HCT116 (cell line): ENCODE results near the gene HIVEP2. TPM values are rescaled to one million over a fixed set of nuclear protein-coding genes. Genes with fewer than 3 reads are reported as not detected.

ENCODE experiments used
- ATAC-seq: fragments of 200-7000 bp; cut with Tn5 transposase; 2 replicates; pipeline ENCODE4 v1.9.1; 2020; ENCODE audit warnings: mild to moderate bottlenecking, moderate library complexity
- BruUV-seq: library from RNA; stranded (reverse); fragments of 400-500 nt; replicated peaks from 2 replicates; lab custom pipeline; 2021; lab: Mats Ljungman, UMichigan
- CTCF ChIA-PET: fragments of 300-600 bp; sonication (Branson Sonifier 250); formaldehyde crosslinking; loops from one replicate; lab custom pipeline; 2021; ENCODE audit warnings: antibody characterized with exemption; lab: Charles Lee
- POLR2A ChIA-PET: fragments of 300-600, 350-600 bp; sonication (Branson Sonifier 250); formaldehyde crosslinking; loops from one replicate; lab custom pipeline; 2021; ENCODE audit warnings: antibody characterized with exemption; lab: Charles Lee
- RAD21 ChIA-PET, 2 experiments: fragments of 300-600 bp; sonication (Branson Sonifier 250); formaldehyde crosslinking; loops; one replicate each; lab custom pipeline; 2023; ENCODE audit warnings: low total read pairs in 2 of 2; ENCODE audit not compliant: uncharacterized antibody in 2 of 2, unreplicated experiment in 2 of 2, low non-redundant PET in 1 of 2; lab: Charles Lee
- DNase-seq: peaks from one replicate; pipeline ENCODE4 v3.0.0-alpha.2; 2010; ENCODE audit warnings: low read depth, low spot score
- H2AFZ ChIP-seq: fragments of 200-600 bp; shearing (Covaris generic), sonication (generic); 2 replicates; pipeline ENCODE4 v1.6.1; 2017; ENCODE audit warnings: low read depth, mixed run types, mixed read lengths, antibody characterized with exemption, low read length; ENCODE audit not compliant: poor library complexity, severe bottlenecking
- H3K27ac ChIP-seq: 2 replicates; pipeline ENCODE4 v1.5.1; 2012; ENCODE audit warnings: low read depth, low read length
- H3K27me3 ChIP-seq: fragments of 200-600 bp; sonication (generic); 2 replicates; pipeline ENCODE4 v1.6.1; 2016; ENCODE audit warnings: mixed run types, low read length, mixed read lengths; ENCODE audit not compliant: insufficient read depth
- H3K36me3 ChIP-seq, 2 experiments: fragments of 200-500 bp in 1 of 2; fragments of 200-600 bp in 1 of 2; sonication (Bioruptor generic) in 1 of 2; sonication (generic) in 1 of 2; 2 replicates each; pipeline versions ENCODE4 v1.5.1 to v1.6.1; 2014 to 2016; ENCODE audit warnings: low read length in 2 of 2, inconsistent platforms in 1 of 2, mixed read lengths in 1 of 2, mixed run types in 1 of 2; ENCODE audit not compliant: insufficient read depth in 2 of 2, control insufficient read depth in 1 of 2
- H3K4me1 ChIP-seq, 2 experiments: fragments of 200-600 bp in 1 of 2; sonication (generic) in 1 of 2; 2 replicates each; pipeline versions ENCODE4 v1.5.1 to v1.6.1; 2012 to 2017; ENCODE audit warnings: low read length in 2 of 2, inconsistent platforms in 1 of 2, mild to moderate bottlenecking in 1 of 2, mixed read lengths in 1 of 2, mixed run types in 1 of 2, moderate library complexity in 1 of 2; ENCODE audit not compliant: insufficient read depth in 2 of 2, control insufficient read depth in 1 of 2
- H3K4me2 ChIP-seq: fragments of 200-600 bp; sonication (generic); 2 replicates; pipeline ENCODE4 v1.6.1; 2017; ENCODE audit warnings: mixed run types, low read length, mixed read lengths
- H3K4me3 ChIP-seq, 2 experiments: fragments of 200-600 bp in 1 of 2; sonication (generic) in 1 of 2; replicated peaks in 1 of 2; 2 replicates each; pipeline ENCODE4 v1.5.1; 2011 to 2016; ENCODE audit warnings: low read length in 2 of 2, control low read depth in 1 of 2, low read depth in 1 of 2, mild to moderate bottlenecking in 1 of 2, mixed read lengths in 1 of 2, mixed run types in 1 of 2
- H3K79me2 ChIP-seq: fragments of 200-600 bp; sonication (generic); 2 replicates; pipeline ENCODE4 v1.6.1; 2017; ENCODE audit warnings: mild to moderate bottlenecking, mixed run types, low read length, moderate library complexity, mixed read lengths; ENCODE audit not compliant: insufficient read depth
- H3K9ac ChIP-seq: fragments of 200-600 bp; sonication (generic); 2 replicates; pipeline ENCODE4 v1.6.1; 2016; ENCODE audit warnings: low read length, mixed read lengths
- H3K9me2 ChIP-seq: fragments of 200-600 bp; sonication (generic), shearing (Covaris generic); 2 replicates; pipeline ENCODE4 v1.6.1; 2017; ENCODE audit warnings: mixed run types, mild to moderate bottlenecking, moderate library complexity; ENCODE audit not compliant: insufficient read depth
- H3K9me3 ChIP-seq, 2 experiments: fragments of 200-500 bp in 1 of 2; fragments of 200-600 bp in 1 of 2; sonication (Bioruptor generic) in 1 of 2; sonication (generic) in 1 of 2; 2 replicates each; pipeline ENCODE4 v1.6.1; 2014 to 2017; ENCODE audit warnings: low read length in 2 of 2, mixed read lengths in 2 of 2, inconsistent platforms in 1 of 2, low read depth in 1 of 2, mild to moderate bottlenecking in 1 of 2, mixed run types in 1 of 2, moderate library complexity in 1 of 2; ENCODE audit not compliant: control insufficient read depth in 1 of 2, insufficient read depth in 1 of 2
- H4K20me1 ChIP-seq: fragments of 200-600 bp; sonication (generic), shearing (Covaris generic); 2 replicates; pipeline ENCODE4 v1.6.1; 2017; ENCODE audit warnings: mixed run types, mild to moderate bottlenecking, moderate library complexity; ENCODE audit not compliant: insufficient read depth
- CEBPB ChIP-seq: IDR thresholded peaks from 2 replicates; pipeline ENCODE4 v1.6.1; 2012; ENCODE audit warnings: low read depth
- JUND ChIP-seq: IDR thresholded peaks from 2 replicates; pipeline ENCODE4 v1.6.1; 2012
- RAD21 ChIP-seq: IDR thresholded peaks from 2 replicates; pipeline ENCODE4 v1.6.1; 2012; ENCODE audit warnings: low read depth, mild to moderate bottlenecking
- SIN3A ChIP-seq: IDR thresholded peaks from 2 replicates; pipeline ENCODE4 v1.6.1; 2012; ENCODE audit warnings: low read depth
- SP1 ChIP-seq: IDR thresholded peaks from 2 replicates; pipeline ENCODE4 v1.6.1; 2012; ENCODE audit warnings: low read depth
- ZFX ChIP-seq: fragments of 450-650 bp; IDR thresholded peaks from 2 replicates; pipeline ENCODE4 v1.6.1; 2017
- intact Hi-C: fragments of 100-400 bp; cut with micrococcal nuclease; formaldehyde crosslinking; loops from 2 replicates; pipeline ENCODE4 v1.10.0; 2022
- total RNA-seq: library from RNA; stranded (reverse); gene quantifications from one replicate; pipeline ENCODE4 v1.2.1, GENCODE V29; 2021; ENCODE audit not compliant: unreplicated experiment
- TF ChIP-seq, protein P1 (sequence below), 3 experiments: fragments of 200-600 bp in 1 of 3; sonication (generic) in 1 of 3; IDR thresholded peaks in 2 of 3; conservative IDR thresholded peaks in 1 of 3; 2 replicates each; pipeline ENCODE4 v1.5.1; 2012 to 2017; ENCODE audit warnings: low read depth in 2 of 3, low read length in 2 of 3, antibody characterized with exemption in 1 of 3, borderline replicate concordance in 1 of 3, control low read depth in 1 of 3, mild to moderate bottlenecking in 1 of 3, mixed read lengths in 1 of 3, mixed run types in 1 of 3, moderate library complexity in 1 of 3; ENCODE audit not compliant: insufficient read depth in 1 of 3

Gene HIVEP2
- total RNA-seq, 1 experiment from 2014 or later, result 8.1 TPM

DNA sequence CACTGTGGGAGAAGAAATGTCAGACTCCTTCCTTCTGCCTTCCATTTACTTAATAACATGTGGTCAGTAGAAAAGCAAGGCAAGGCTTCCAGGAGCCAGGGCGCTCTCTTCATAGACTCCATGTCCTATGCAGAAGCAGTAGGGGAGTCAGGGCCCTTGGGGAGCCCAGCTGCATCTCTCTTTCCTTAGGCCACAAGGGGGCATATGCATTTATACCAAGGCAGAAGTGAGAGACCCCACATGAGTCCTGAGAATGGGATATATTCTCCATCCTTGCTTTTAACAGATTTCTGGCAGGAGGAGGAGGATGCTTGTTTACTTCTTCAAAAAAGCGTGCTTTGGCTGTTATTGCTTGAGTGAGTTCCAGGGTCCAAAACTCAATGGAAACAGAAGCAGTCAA is 198.5 kb downstream of the HIVEP2 start:
- DNase-seq, result no peak
- H3K4me1 ChIP-seq, result no peaks in the 10 kb centered on the region
- no peak overlapping the region for H3K9ac ChIP-seq
- ChIA-PET RAD21 (no interaction called here), POLR2A (no interaction called here), CTCF (interaction anchor here (0.6 to 1.4 kb wide), 5 partner anchors 9 to 280 kb away, joined by 3 to 5 read pairs (median 3); no protein-coding TSS in a partner anchor)
- no peaks in the 10 kb centered on the region for H4K20me1 ChIP-seq
- no peak overlapping the region for H3K4me2 ChIP-seq
- H3K79me2 ChIP-seq, result no peaks in the 10 kb centered on the region
- ATAC-seq, result peak; percentile 90
- no peak overlapping the region for H2AFZ ChIP-seq
- no peaks in the 10 kb centered on the region for H3K9me2 ChIP-seq
- intact Hi-C loops, result no loop called here
- no TSS peak for BruUV-seq
- no peaks in the 10 kb centered on the region for H3K9me3 ChIP-seq
- H3K36me3 ChIP-seq, result no peaks in the 10 kb centered on the region
- TF ChIP-seq SIN3A (no peak), JUND (no peak), SP1 (no peak), ZFX (no peak), RAD21 (peak; percentile 60)
- TF ChIP-seq, protein P1, sequence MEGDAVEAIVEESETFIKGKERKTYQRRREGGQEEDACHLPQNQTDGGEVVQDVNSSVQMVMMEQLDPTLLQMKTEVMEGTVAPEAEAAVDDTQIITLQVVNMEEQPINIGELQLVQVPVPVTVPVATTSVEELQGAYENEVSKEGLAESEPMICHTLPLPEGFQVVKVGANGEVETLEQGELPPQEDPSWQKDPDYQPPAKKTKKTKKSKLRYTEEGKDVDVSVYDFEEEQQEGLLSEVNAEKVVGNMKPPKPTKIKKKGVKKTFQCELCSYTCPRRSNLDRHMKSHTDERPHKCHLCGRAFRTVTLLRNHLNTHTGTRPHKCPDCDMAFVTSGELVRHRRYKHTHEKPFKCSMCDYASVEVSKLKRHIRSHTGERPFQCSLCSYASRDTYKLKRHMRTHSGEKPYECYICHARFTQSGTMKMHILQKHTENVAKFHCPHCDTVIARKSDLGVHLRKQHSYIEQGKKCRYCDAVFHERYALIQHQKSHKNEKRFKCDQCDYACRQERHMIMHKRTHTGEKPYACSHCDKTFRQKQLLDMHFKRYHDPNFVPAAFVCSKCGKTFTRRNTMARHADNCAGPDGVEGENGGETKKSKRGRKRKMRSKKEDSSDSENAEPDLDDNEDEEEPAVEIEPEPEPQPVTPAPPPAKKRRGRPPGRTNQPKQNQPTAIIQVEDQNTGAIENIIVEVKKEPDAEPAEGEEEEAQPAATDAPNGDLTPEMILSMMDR (IDR thresholded peaks at IDR 0.05 in 2 of 3, conservative IDR thresholded peaks at IDR 0.05 in 1 of 3; ENCODE audit: borderline replicate concordance in 1 of 3, insufficient read depth in 1 of 3, low read depth in 2 of 3, low read length in 2 of 3), result peak; percentile 50 to 61 (median 57); a peak in 5 of 6 replicates
- H3K4me3 ChIP-seq, result no peak overlapping the region
- no peaks in the 10 kb centered on the region for H3K27me3 ChIP-seq
- no peak overlapping the region for H3K27ac ChIP-seq

DNA sequence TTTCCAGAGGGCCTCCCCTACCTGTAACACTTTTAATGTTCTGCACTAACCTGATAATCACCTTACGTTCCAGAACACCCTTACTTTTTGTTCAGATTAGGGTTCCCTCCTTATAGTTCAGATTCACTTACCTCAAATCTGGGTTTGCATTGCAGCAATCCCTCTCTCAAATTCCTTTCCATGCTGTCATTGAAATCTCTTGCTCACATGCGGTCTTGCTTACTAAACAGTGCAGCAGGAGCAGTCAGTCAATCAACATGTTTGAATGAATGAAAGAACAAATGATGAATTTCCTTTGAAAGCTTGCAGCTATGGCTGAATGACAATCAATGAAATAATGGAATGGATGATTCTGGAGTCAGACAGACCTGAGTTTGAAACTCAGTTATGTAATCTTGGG is 200.1 kb downstream of the HIVEP2 start:
- no TSS peak for BruUV-seq
- no peak for ATAC-seq
- no peaks in the 10 kb centered on the region for H3K9me2 ChIP-seq
- no peak for TF ChIP-seq CEBPB
- no peak overlapping the region for H3K9ac ChIP-seq
- no peaks in the 10 kb centered on the region for H3K36me3 ChIP-seq
- RAD21 ChIA-PET, result interaction anchor here in 1 of 2 experiments (0.7 kb wide), 1 partner anchor 36 kb away, joined by 3 read pairs; no protein-coding TSS in a partner anchor
- H3K4me2 ChIP-seq, result no peak overlapping the region
- DNase-seq, result no peak
- H3K79me2 ChIP-seq, result no peaks in the 10 kb centered on the region
- H3K27ac ChIP-seq, result no peak overlapping the region
- H3K4me3 ChIP-seq, result no peak overlapping the region
- CTCF ChIA-PET, result no interaction called here
- H3K9me3 ChIP-seq, result no peaks in the 10 kb centered on the region
- POLR2A ChIA-PET, result no interaction called here
- no peaks in the 10 kb centered on the region for H3K4me1 ChIP-seq
- H3K27me3 ChIP-seq, result no peaks in the 10 kb centered on the region
- intact Hi-C loops, result loop anchor here (2.0 kb wide), 1 partner anchor 286 kb away; no protein-coding TSS in a partner anchor
- H4K20me1 ChIP-seq, result no peaks in the 10 kb centered on the region
- H2AFZ ChIP-seq, result no peak overlapping the region
